22Rv1 (cell line): ENCODE results near the gene WDR81.
"Not testable (repeated sequence)": the region's sequence is repeated elsewhere in the genome, so short reads cannot be mapped to it uniquely, and the experiment has no call there.

Experiments used
- CTCF ChIP-seq: fragments of 450-650 bp; IDR thresholded peaks from 2 replicates; pipeline ENCODE4 v1.5.1; 2017; ENCODE audit warnings: mild to moderate bottlenecking
- ZFX ChIP-seq: fragments of 450-650 bp; IDR thresholded peaks from 2 replicates; pipeline ENCODE4 v1.6.1; 2017; ENCODE audit warnings: antibody characterized with exemption, borderline replicate concordance

- TF ChIP-seq CTCF, ZFX: not testable (repeated sequence)
These were observed 36.1 kb upstream of the WDR81 start for GRCh38 chr17:1688405-1688804.
